H1 (cell line): ENCODE measurements around the gene PEX3. TPM values are rescaled to one million over a fixed set of nuclear protein-coding genes. Genes with fewer than 3 reads are reported as not detected.

Experiments
- CTCF ChIA-PET: fragments of 300-600 bp; sonication (Branson Sonifier 250); formaldehyde crosslinking; loops from one replicate; lab custom pipeline; 2021; ENCODE audit not compliant: partially characterized antibody; lab: Charles Lee
- POLR2A ChIA-PET: fragments of 300-600 bp; sonication (Branson Sonifier 250); formaldehyde crosslinking; loops from one replicate; lab custom pipeline; 2021; ENCODE audit warnings: inconsistent platforms; ENCODE audit not compliant: partially characterized antibody; lab: Charles Lee
- DNase-seq, 2 experiments: peaks; one replicate each; pipeline versions ENCODE4 v3.0.0 to v3.0.0-alpha.2; 2010 to 2022; ENCODE audit warnings: low spot score in 2 of 2, low read depth in 1 of 2, mixed read lengths in 1 of 2
- FAIRE-seq: peaks from 2 replicates; lab custom pipeline; 2011; peaks lifted over from hg19 to GRCh38; lab: Jason Lieb, UNC
- H2AFZ ChIP-seq: 2 replicates; pipeline ENCODE4 v1.8.1; 2012; ENCODE audit warnings: low read length, inconsistent platforms
- H2AK5ac ChIP-seq: 2 replicates; pipeline ENCODE4 v1.6.1; 2013; ENCODE audit warnings: low read depth, low read length
- H2BK120ac ChIP-seq: replicated peaks from 2 replicates; pipeline ENCODE3; 2013; ENCODE audit warnings: low read depth, low read length, inconsistent platforms
- H2BK12ac ChIP-seq: 2 replicates; pipeline ENCODE4 v1.6.1; 2013; ENCODE audit warnings: low read depth, low read length
- H2BK15ac ChIP-seq: 2 replicates; pipeline ENCODE4 v1.6.1; 2013; ENCODE audit warnings: low read length
- H2BK20ac ChIP-seq: 2 replicates; pipeline ENCODE4 v1.6.1; 2013; ENCODE audit warnings: low read length
- H2BK5ac ChIP-seq: 2 replicates; pipeline ENCODE4 v1.6.1; 2013; ENCODE audit warnings: low read depth, low read length
- H3K14ac ChIP-seq: 2 replicates; pipeline ENCODE4 v1.6.1; 2013; ENCODE audit warnings: inconsistent platforms; ENCODE audit not compliant: insufficient read length
- H3K18ac ChIP-seq: 2 replicates; pipeline ENCODE4 v1.6.1; 2013; ENCODE audit warnings: low read length; ENCODE audit errors: extremely low read depth
- H3K23ac ChIP-seq: 2 replicates; pipeline ENCODE4 v1.6.1; 2013; ENCODE audit warnings: inconsistent platforms; ENCODE audit not compliant: insufficient read length
- H3K23me2 ChIP-seq: 2 replicates; pipeline ENCODE4 v1.6.1; 2013; ENCODE audit warnings: low read depth, low read length
- H3K27ac ChIP-seq: 2 replicates; pipeline ENCODE4 v1.6.1; 2011; ENCODE audit warnings: low read depth, low read length, inconsistent platforms
- H3K27me3 ChIP-seq, 4 experiments: replicated peaks in 1 of 4; 1 replicate in 1 of 4; 2 replicates in 3 of 4; pipeline versions ENCODE4 v1.6.1 to v1.8.1; 2011 to 2013; ENCODE audit warnings: low read length in 3 of 4, mild to moderate bottlenecking in 3 of 4, inconsistent platforms in 2 of 4, mixed read lengths in 2 of 4, moderate library complexity in 1 of 4; ENCODE audit not compliant: control insufficient read depth in 3 of 4, insufficient read depth in 3 of 4; ENCODE audit errors: extremely low read depth in 1 of 4
- H3K36me3 ChIP-seq, 4 experiments: 2 replicates each; pipeline versions ENCODE4 v1.6.1 to v1.8.1; 2011 to 2013; ENCODE audit warnings: mild to moderate bottlenecking in 4 of 4, low read length in 3 of 4, moderate library complexity in 2 of 4, control low read depth in 1 of 4, inconsistent platforms in 1 of 4; ENCODE audit not compliant: insufficient read depth in 4 of 4, control insufficient read depth in 2 of 4
- H3K4ac ChIP-seq: replicated peaks from 2 replicates; pipeline ENCODE3; 2013; ENCODE audit warnings: low read length, low read depth, mixed read lengths, inconsistent platforms; ENCODE audit not compliant: insufficient read length
- H3K4me1 ChIP-seq, 4 experiments: replicated peaks in 1 of 4; 1 replicate in 1 of 4; 2 replicates in 3 of 4; pipeline versions ENCODE4 v1.6.1 to v1.8.1; 2011 to 2013; ENCODE audit warnings: low read length in 3 of 4, inconsistent platforms in 2 of 4, mixed read lengths in 1 of 4; ENCODE audit not compliant: insufficient read depth in 4 of 4, control insufficient read depth in 3 of 4
- H3K4me2 ChIP-seq, 2 experiments: 2 replicates each; pipeline versions ENCODE4 v1.6.1 to v1.8.1; 2011 to 2013; ENCODE audit warnings: low read depth in 2 of 2, low read length in 2 of 2, control low read depth in 1 of 2, inconsistent platforms in 1 of 2, mild to moderate bottlenecking in 1 of 2; ENCODE audit not compliant: insufficient read depth in 1 of 2
- H3K4me3 ChIP-seq, 4 experiments: fragments of 200-600, 300-600 bp in 1 of 4; sonication (generic), shearing (Covaris generic), sonication (Bioruptor Twin) in 1 of 4; 2 replicates each; pipeline versions ENCODE4 v1.5.1 to v1.8.1; 2011 to 2016; ENCODE audit warnings: low read length in 4 of 4, low read depth in 3 of 4, control low read depth in 2 of 4, inconsistent platforms in 2 of 4, mild to moderate bottlenecking in 2 of 4, mixed read lengths in 1 of 4, moderate library complexity in 1 of 4; ENCODE audit not compliant: insufficient read depth in 2 of 4; ENCODE audit errors: extremely low read depth in 1 of 4
- H3K56ac ChIP-seq: replicated peaks from 2 replicates; pipeline ENCODE3; 2013; ENCODE audit warnings: low read depth, mild to moderate bottlenecking, mixed read lengths, low read length, inconsistent platforms; ENCODE audit not compliant: insufficient read length
- H3K79me1 ChIP-seq: 2 replicates; pipeline ENCODE4 v1.6.1; 2013; ENCODE audit warnings: low read depth, low read length, control low read depth
- H3K79me2 ChIP-seq, 2 experiments: 2 replicates each; pipeline versions ENCODE4 v1.6.1 to v1.8.1; 2012 to 2013; ENCODE audit warnings: low read length in 2 of 2, mild to moderate bottlenecking in 2 of 2, inconsistent platforms in 1 of 2; ENCODE audit not compliant: insufficient read depth in 2 of 2, control insufficient read depth in 1 of 2
- H3K9ac ChIP-seq, 4 experiments: replicated peaks in 1 of 4; 1 replicate in 1 of 4; 2 replicates in 3 of 4; pipeline versions ENCODE4 v1.6.1 to v1.8.1; 2011 to 2013; ENCODE audit warnings: low read depth in 3 of 4, low read length in 3 of 4, control low read depth in 2 of 4, mild to moderate bottlenecking in 2 of 4, moderate library complexity in 2 of 4, inconsistent platforms in 1 of 4; ENCODE audit errors: extremely low read depth in 1 of 4
- H3K9me3 ChIP-seq, 2 experiments: 2 replicates each; pipeline versions ENCODE4 v1.6.1 to v1.8.1; 2012 to 2013; ENCODE audit warnings: mild to moderate bottlenecking in 2 of 2, moderate library complexity in 2 of 2, control low read depth in 1 of 2, inconsistent platforms in 1 of 2, low read depth in 1 of 2, low read length in 1 of 2, mixed read lengths in 1 of 2; ENCODE audit not compliant: insufficient read depth in 2 of 2
- H4K20me1 ChIP-seq, 2 experiments: replicated peaks in 1 of 2; 2 replicates each; pipeline versions ENCODE3 to v1.8.1; 2011 to 2013; ENCODE audit warnings: inconsistent platforms in 2 of 2, low read length in 2 of 2, mild to moderate bottlenecking in 1 of 2; ENCODE audit not compliant: insufficient read depth in 2 of 2, control insufficient read depth in 1 of 2
- H4K5ac ChIP-seq: 2 replicates; pipeline ENCODE4 v1.6.1; 2013; ENCODE audit warnings: low read length, low read depth, mixed read lengths, inconsistent platforms; ENCODE audit not compliant: insufficient read length
- H4K8ac ChIP-seq: 2 replicates; pipeline ENCODE4 v1.8.0; 2013; ENCODE audit warnings: mild to moderate bottlenecking, moderate library complexity, low read length, inconsistent platforms; ENCODE audit not compliant: insufficient read depth; ENCODE audit errors: extremely low read depth
- H4K91ac ChIP-seq: replicated peaks from 2 replicates; pipeline ENCODE3; 2013; ENCODE audit warnings: low read length, mixed read lengths, inconsistent platforms; ENCODE audit not compliant: insufficient read length
- RNF2 ChIP-seq: fragments of 200-900, 300-1000 bp; sonication (generic); IDR thresholded peaks from 2 replicates; pipeline ENCODE4 v1.7.1; 2016; ENCODE audit warnings: borderline replicate concordance, low read depth, mild to moderate bottlenecking, antibody characterized with exemption, low read length; ENCODE audit not compliant: poor library complexity, severe bottlenecking; ENCODE audit errors: missing control alignments
- SIRT6 ChIP-seq: IDR thresholded peaks from one replicate; pipeline ENCODE4 v1.7.1; 2012; ENCODE audit warnings: low read length, inconsistent platforms
- SP4 ChIP-seq: IDR thresholded peaks from 2 replicates; pipeline ENCODE4 v1.6.1; 2012; ENCODE audit warnings: low read length, inconsistent platforms
- YY1 ChIP-seq: IDR thresholded peaks from 2 replicates; pipeline ENCODE4 v1.6.1; 2011; ENCODE audit warnings: low read depth, mild to moderate bottlenecking, low read length
- WGBS, 2 experiments: shearing (Covaris generic) in 1 of 2; methylation state at CpG; one replicate each; pipeline versions ENCODE4 v1.1.6 to v1.1.7; 2013 to 2015; ENCODE audit warnings: low lambda C conversion rate in 2 of 2, mixed read lengths in 2 of 2, inconsistent platforms in 1 of 2, low coverage in 1 of 2, missing lambda C conversion rate in 1 of 2; ENCODE audit not compliant: insufficient replicate concordance in 2 of 2, insufficient coverage in 1 of 2, insufficient read length in 1 of 2; ENCODE audit errors: extremely low coverage in 1 of 2, missing lambda C conversion rate in 1 of 2; 5-methylcytosine and 5-hydroxymethylcytosine counted together
- polyA plus RNA-seq, 7 experiments: library from polyadenylated mRNA; depleted of rRNA in 3 of 7; stranded (reverse) in 5 of 7; unstranded in 2 of 7; fragments of >200 nt in 5 of 7; fragments of 200-250 nt in 2 of 7; gene quantifications; 1 replicate in 5 of 7; 2 replicates in 1 of 7; 4 replicates in 1 of 7; pipeline versions ENCODE4 v1.2.1 to v1.2.3, GENCODE V29; 2011 to 2013; ENCODE audit warnings: missing spikeins in 2 of 7, mixed read lengths in 2 of 7
- total RNA-seq: library from RNA; stranded (reverse); fragmentation: NEBNext Ultra II Directional; extraction: Animal tissue kit (Norgen Biotek cat#: 25700); gene quantifications from 2 replicates; pipeline ENCODE4 v1.2.1, GENCODE V29; 2021

PEX3 gene
- total and polyA plus RNA-seq, 2 of the 8 experiments (the other 6 are each of a cell fraction or from before 2014, with no cell fraction given): 8.0 to 16.8 TPM

DNA sequence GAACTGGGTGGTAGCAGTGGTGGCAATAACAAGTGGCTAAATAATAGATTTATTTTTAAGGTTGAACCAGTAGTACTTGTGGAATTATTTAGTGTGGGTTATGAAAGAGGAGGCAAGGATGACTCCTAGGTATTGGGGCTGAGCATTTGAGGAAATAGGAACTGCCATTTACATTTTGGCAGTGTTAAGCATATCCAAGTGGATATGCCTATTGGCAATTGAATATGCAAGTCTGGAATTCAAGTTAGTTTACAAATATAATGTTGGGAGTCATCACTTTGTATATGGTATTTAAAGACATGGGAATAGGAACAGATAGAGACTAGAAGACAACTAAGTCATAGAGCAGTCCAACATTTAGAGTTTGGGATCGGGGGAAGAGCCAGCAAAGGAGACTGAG is 25.9 kb downstream of the PEX3 start:
- Histone ChIP-seq H3K36me3 (no peaks in the 10 kb centered on the region; a peak in 2 of 8 replicates), H4K91ac (no peak overlapping the region), H3K9me3 (no peaks in the 10 kb centered on the region), H3K27ac (no peak overlapping the region), H3K56ac (no peak overlapping the region), H3K27me3 (no peaks in the 10 kb centered on the region), H4K8ac (no peak overlapping the region), H2BK12ac (no peak overlapping the region), H4K5ac (no peak overlapping the region), H2BK15ac (no peak overlapping the region), H3K4me1 (no peaks in the 10 kb centered on the region), H3K18ac (no peak overlapping the region), H3K79me2 (no peaks in the 10 kb centered on the region), H3K4me3 (no peak overlapping the region), H2BK20ac (no peak overlapping the region), H4K20me1 (no peaks in the 10 kb centered on the region), H2AK5ac (no peak overlapping the region), H2BK5ac (no peak overlapping the region), H3K23me2 (no peaks in the 10 kb centered on the region), H3K9ac (no peak overlapping the region), H2AFZ (no peak overlapping the region), H3K4ac (no peak overlapping the region), H3K4me2 (no peak overlapping the region), H2BK120ac (no peak overlapping the region), H3K14ac (no peak overlapping the region), H3K23ac (no peak overlapping the region), H3K79me1 (no peaks in the 10 kb centered on the region)
- POLR2A ChIA-PET: interaction anchor here (1.1 kb wide), 1 partner anchor 14 kb away, joined by 3 read pairs; no protein-coding TSS in a partner anchor
- TF ChIP-seq YY1 (no peak), SIRT6 (no peak), RNF2 (no peak), SP4 (no peak)
- no peak for DNase-seq
- CTCF ChIA-PET: interaction anchor here (0.6 to 1.5 kb wide), 2 partner anchors 11 to 25 kb away, joined by 3 read pairs; no protein-coding TSS in a partner anchor
- no peak for FAIRE-seq
- 97% methylated on average over 1 of the region's 1 CpG; no CpG with 5 or more reads in 1 of the 2 experiments for WGBS, 2 experiments
